PC-9 (cell line): ENCODE results near the gene HMG20A. TPM values are rescaled to one million over a fixed set of nuclear protein-coding genes. Genes with fewer than 3 reads are reported as not detected.

Source experiments
- BruUV-seq: library from RNA; stranded (reverse); fragments of 400-500 nt; replicated peaks from 2 replicates; lab custom pipeline; 2021; lab: Mats Ljungman, UMichigan
- CTCF ChIA-PET: fragments of 300-600 bp; sonication (Branson Sonifier 250); formaldehyde crosslinking; loops from one replicate; lab custom pipeline; 2022; ENCODE audit warnings: antibody characterized with exemption; lab: Charles Lee
- POLR2A ChIA-PET: fragments of 300-600 bp; sonication (Branson Sonifier 250); formaldehyde crosslinking; loops from one replicate; lab custom pipeline; 2022; ENCODE audit warnings: antibody characterized with exemption; ENCODE audit not compliant: unreplicated experiment; lab: Charles Lee
- DNase-seq, 2 experiments: peaks; one replicate each; pipeline versions ENCODE4 v3.0.0 to v3.0.0-alpha.2; 2015 to 2022; ENCODE audit warnings: mixed read lengths in 1 of 2
- H2AFZ ChIP-seq: fragments of 200-600 bp; sonication (generic); 2 replicates; pipeline ENCODE4 v1.8.1; 2017; ENCODE audit warnings: antibody characterized with exemption
- H3F3A ChIP-seq: fragments of 200-600 bp; sonication (generic); 2 replicates; pipeline ENCODE4 v1.8.1; 2017; ENCODE audit warnings: antibody characterized with exemption, mild to moderate bottlenecking, low read depth; ENCODE audit not compliant: insufficient read depth
- H3K27ac ChIP-seq: fragments of 200-600 bp; sonication (generic); 2 replicates; pipeline ENCODE4 v1.6.1; 2016; ENCODE audit warnings: mixed run types
- H3K27me3 ChIP-seq: fragments of 200-600 bp; sonication (generic); 2 replicates; pipeline ENCODE4 v1.6.1; 2016; ENCODE audit warnings: low read depth, mixed run types; ENCODE audit not compliant: insufficient read depth
- H3K36me3 ChIP-seq: fragments of 200-600 bp; sonication (generic); 2 replicates; pipeline ENCODE4 v1.6.1; 2016; ENCODE audit warnings: low read depth, mixed run types
- H3K4me1 ChIP-seq: fragments of 200-600 bp; sonication (generic); replicated peaks from 2 replicates; pipeline ENCODE4 v1.6.1; 2016; ENCODE audit warnings: mixed run types; ENCODE audit not compliant: insufficient read depth
- H3K4me2 ChIP-seq: fragments of 200-600 bp; sonication (generic); 2 replicates; pipeline ENCODE4 v1.6.1; 2017; ENCODE audit warnings: mixed run types
- H3K4me3 ChIP-seq: fragments of 200-600 bp; sonication (generic); 2 replicates; pipeline ENCODE4 v1.6.1; 2016; ENCODE audit warnings: mixed run types
- H3K79me2 ChIP-seq: fragments of 200-600 bp; sonication (generic); 2 replicates; pipeline ENCODE4 v1.6.1; 2017; ENCODE audit warnings: low read depth, mixed run types
- H3K9me2 ChIP-seq: fragments of 200-600 bp; sonication (generic); 2 replicates; pipeline ENCODE4 v1.8.1; 2017; ENCODE audit warnings: mild to moderate bottlenecking; ENCODE audit not compliant: insufficient read depth
- H3K9me3 ChIP-seq: fragments of 200-600 bp; sonication (generic); 2 replicates; pipeline ENCODE4 v1.8.1; 2016; ENCODE audit warnings: low read depth; ENCODE audit not compliant: insufficient read depth
- H4K20me1 ChIP-seq: fragments of 200-600 bp; sonication (generic); 2 replicates; pipeline ENCODE4 v1.8.1; 2017; ENCODE audit not compliant: insufficient read depth
- EZH2 ChIP-seq: fragments of 200-600 bp; sonication (generic); IDR thresholded peaks from 2 replicates; pipeline ENCODE4 v1.8.0; 2017; ENCODE audit warnings: antibody characterized with exemption, low read depth
- intact Hi-C: fragments of 100-400 bp; cut with micrococcal nuclease; formaldehyde crosslinking; loops from one replicate; pipeline ENCODE4 v1.10.0; 2022; ENCODE audit not compliant: unreplicated experiment
- total RNA-seq: library from RNA; stranded (reverse); gene quantifications from 2 replicates; pipeline ENCODE4 v1.2.3, GENCODE V29; 2021
- TF ChIP-seq, protein P1 (sequence below): fragments of 200-600 bp; sonication (generic); conservative IDR thresholded peaks from 2 replicates; pipeline ENCODE4 v1.6.1; 2017; ENCODE audit warnings: mixed run types, antibody characterized with exemption, mild to moderate bottlenecking, moderate library complexity

The HMG20A gene
- total RNA-seq, 1 experiment from 2014 or later: 33.4 TPM

DNA sequence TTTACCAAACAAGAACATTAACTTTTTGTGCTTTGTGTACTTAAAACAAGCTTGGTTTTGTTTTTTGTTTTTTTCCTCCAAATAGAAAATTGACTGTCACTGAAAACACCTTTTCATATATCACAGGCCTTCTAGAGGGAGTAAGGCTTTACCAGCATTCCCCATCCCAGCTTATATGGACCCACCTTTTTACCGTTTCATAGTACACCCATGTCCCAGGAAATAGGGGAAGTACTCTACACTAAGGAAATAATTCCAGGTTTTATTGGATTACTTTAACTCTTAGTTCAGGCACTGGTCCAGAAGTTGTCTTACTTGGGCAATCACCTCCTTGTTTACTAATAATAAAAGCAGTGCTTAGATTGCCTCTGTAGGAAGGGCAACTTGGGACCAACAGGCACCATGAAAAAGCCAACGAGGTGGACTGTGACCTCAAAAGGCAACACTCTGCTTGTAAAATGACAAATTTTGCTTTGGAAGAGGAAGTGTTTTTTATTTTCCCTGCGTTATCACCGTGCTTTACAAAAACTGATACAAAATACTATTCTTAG, 26.2 kb downstream of the HMG20A start:
- ChIA-PET POLR2A (no interaction called here), CTCF (interaction anchor here (0.6 kb wide), 1 partner anchor 328 kb away, joined by 4 read pairs; no protein-coding TSS in a partner anchor)
- no peaks in the 10 kb centered on the region for H3K27me3 ChIP-seq
- no peaks in the 10 kb centered on the region for H3K9me2 ChIP-seq
- H3K4me1 ChIP-seq: no peaks in the 10 kb centered on the region
- no peak overlapping the region for H3K27ac ChIP-seq
- TF ChIP-seq, protein P1, sequence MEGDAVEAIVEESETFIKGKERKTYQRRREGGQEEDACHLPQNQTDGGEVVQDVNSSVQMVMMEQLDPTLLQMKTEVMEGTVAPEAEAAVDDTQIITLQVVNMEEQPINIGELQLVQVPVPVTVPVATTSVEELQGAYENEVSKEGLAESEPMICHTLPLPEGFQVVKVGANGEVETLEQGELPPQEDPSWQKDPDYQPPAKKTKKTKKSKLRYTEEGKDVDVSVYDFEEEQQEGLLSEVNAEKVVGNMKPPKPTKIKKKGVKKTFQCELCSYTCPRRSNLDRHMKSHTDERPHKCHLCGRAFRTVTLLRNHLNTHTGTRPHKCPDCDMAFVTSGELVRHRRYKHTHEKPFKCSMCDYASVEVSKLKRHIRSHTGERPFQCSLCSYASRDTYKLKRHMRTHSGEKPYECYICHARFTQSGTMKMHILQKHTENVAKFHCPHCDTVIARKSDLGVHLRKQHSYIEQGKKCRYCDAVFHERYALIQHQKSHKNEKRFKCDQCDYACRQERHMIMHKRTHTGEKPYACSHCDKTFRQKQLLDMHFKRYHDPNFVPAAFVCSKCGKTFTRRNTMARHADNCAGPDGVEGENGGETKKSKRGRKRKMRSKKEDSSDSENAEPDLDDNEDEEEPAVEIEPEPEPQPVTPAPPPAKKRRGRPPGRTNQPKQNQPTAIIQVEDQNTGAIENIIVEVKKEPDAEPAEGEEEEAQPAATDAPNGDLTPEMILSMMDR: no peak
- no peak for TF ChIP-seq EZH2
- no TSS peak for BruUV-seq
- no peaks in the 10 kb centered on the region for H3K9me3 ChIP-seq
- H3F3A ChIP-seq: no peaks in the 10 kb centered on the region
- H3K36me3 ChIP-seq: no peaks in the 10 kb centered on the region
- H3K79me2 ChIP-seq: peaks cover 9% of the 10 kb centered on the region
- no peak overlapping the region for H3K4me3 ChIP-seq
- intact Hi-C loops: no loop called here
- no peak overlapping the region for H3K4me2 ChIP-seq
- no peak for DNase-seq
- H2AFZ ChIP-seq: no peak overlapping the region
- H4K20me1 ChIP-seq: peaks cover 21% of the 10 kb centered on the region; the same call in 1 of the 2 replicates

DNA sequence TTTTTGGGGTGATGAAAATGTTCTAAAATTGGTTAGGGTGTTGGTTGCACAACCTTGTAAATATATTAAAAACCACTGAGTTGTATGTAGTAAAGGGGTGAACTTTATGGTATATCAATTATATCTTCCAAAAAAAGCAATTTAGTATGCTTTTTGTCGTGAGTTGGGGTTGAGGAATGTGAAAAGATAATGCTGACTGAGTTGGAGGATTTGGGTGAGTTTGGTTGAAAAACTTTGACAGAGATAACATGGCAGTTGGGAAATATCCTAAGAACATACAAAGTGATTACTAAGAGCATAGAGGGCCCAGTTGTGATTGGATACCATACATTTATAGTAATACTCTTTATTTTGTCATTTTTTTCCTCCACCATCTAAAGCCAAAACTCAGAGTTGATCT, 33.6 kb downstream of the HMG20A start:
- H4K20me1 ChIP-seq: no peaks in the 10 kb centered on the region
- POLR2A ChIA-PET: interaction anchor here (0.7 kb wide), 1 partner anchor 305 kb away, joined by 10 read pairs; no protein-coding TSS in a partner anchor
- H3K36me3 ChIP-seq: peaks cover 13% of the 10 kb centered on the region; the same call in 1 of the 2 replicates
- H3K27ac ChIP-seq: no peak overlapping the region
- intact Hi-C loops: no loop called here
- H3K4me3 ChIP-seq: no peak overlapping the region
- no TSS peak for BruUV-seq
- H2AFZ ChIP-seq: no peak overlapping the region
- H3K9me2 ChIP-seq: no peaks in the 10 kb centered on the region
- 0 out of 2 replicates have a peak, but pooled peaks cover 3% of the 10 kb centered on the region for H3K79me2 ChIP-seq
- DNase-seq: no peak
- H3K27me3 ChIP-seq: no peaks in the 10 kb centered on the region
- no peaks in the 10 kb centered on the region for H3F3A ChIP-seq
- no peak overlapping the region for H3K4me2 ChIP-seq
- TF ChIP-seq EZH2: no peak
- TF ChIP-seq, protein P1: no peak
- H3K4me1 ChIP-seq: peaks cover 10% of the 10 kb centered on the region
- CTCF ChIA-PET: no interaction called here
- no peaks in the 10 kb centered on the region for H3K9me3 ChIP-seq

DNA sequence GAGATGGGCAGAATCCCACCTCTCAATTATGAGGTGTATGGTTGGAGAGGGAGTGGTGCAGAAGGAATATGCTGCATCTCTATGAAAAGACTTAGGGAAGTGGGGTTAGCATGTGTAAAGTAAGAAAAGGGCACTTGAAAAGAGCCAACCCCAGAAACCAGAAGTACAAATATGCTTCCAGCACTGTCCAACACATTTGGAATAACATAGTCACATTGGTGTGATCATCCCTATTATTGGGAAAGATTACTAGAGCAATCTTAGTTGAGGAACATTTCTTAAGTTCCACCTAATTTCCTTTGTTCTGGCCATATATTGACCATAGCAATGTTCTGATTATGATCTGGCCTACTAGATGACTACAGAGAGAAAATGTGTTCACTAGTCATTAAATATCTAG, 34.3 kb downstream of the HMG20A start:
- ChIA-PET CTCF (no interaction called here), POLR2A (no interaction called here)
- H4K20me1 ChIP-seq: no peaks in the 10 kb centered on the region
- no peak overlapping the region for H3K4me3 ChIP-seq
- H3K4me2 ChIP-seq: no peak overlapping the region
- no TSS peak for BruUV-seq
- no peaks in the 10 kb centered on the region for H3K9me3 ChIP-seq
- 0 out of 2 replicates have a peak, but pooled peaks cover 3% of the 10 kb centered on the region for H3K79me2 ChIP-seq
- no peaks in the 10 kb centered on the region for H3K27me3 ChIP-seq
- TF ChIP-seq, protein P1: no peak
- TF ChIP-seq EZH2: no peak
- H3K36me3 ChIP-seq: peaks cover 13% of the 10 kb centered on the region; the same call in 1 of the 2 replicates
- no peak overlapping the region for H3K27ac ChIP-seq
- peaks cover 10% of the 10 kb centered on the region for H3K4me1 ChIP-seq
- H2AFZ ChIP-seq: no peak overlapping the region
- H3F3A ChIP-seq: no peaks in the 10 kb centered on the region
- intact Hi-C loops: no loop called here
- no peaks in the 10 kb centered on the region for H3K9me2 ChIP-seq
- DNase-seq: no peak
